ENCODE results near the gene SIMC1. TPM values are rescaled to one million over a fixed set of nuclear protein-coding genes. Genes with fewer than 3 reads are reported as not detected.
"Not testable (repeated sequence)": the region's sequence is repeated elsewhere in the genome, so short reads cannot be mapped to it uniquely, and the experiment has no call there.

Gene SIMC1
- total RNA-seq, 1 donor from 2014 or later, result 17.4 TPM

DNA sequence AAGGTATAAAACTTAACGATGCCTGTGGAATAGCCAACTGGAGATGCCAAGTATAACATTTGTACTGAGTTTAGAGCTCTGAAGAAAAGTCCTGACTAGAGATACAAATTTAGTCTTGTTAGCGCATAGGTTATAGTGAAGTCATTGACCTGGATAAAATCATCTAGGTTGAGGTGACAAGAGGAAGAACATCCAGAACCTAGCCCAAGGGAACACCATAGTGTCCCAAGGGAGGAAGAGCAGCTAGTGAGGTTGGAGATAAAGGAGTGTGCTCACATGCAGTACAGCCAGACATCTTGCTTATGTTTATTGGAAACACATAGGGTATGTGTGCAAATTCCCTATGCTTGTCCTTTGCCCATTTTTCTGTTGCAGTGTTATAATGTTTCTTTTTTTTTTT is 6.1 kb downstream of the SIMC1 start:
- H3K36me3 ChIP-seq; H3K4me3 ChIP-seq; H3K27me3 ChIP-seq; H3K9me3 ChIP-seq; H3K4me1 ChIP-seq; intact Hi-C loops (cut with DNase I); H3K27ac ChIP-seq; DNase-seq (ENCODE audit: extremely low spot score in 2 of 2): not testable (repeated sequence)

DNA sequence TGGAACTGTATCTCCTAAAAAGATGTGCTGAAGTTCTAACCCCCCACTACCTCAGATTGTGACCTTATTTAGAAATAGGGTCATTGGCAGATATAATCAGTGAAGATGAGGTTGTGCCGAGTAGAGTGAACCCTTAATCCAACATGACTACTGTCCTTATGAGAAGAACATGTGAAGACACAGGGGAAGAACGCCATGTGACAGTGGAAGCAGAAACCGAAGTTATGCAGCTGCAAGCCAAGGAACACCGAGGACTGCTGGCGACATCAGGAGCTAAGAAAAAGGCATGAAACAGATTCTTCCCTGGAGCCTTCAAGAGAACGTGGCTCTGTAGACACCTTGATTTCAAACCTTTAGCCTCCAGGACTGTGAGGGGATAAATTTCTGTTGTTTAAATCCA is 6.8 kb downstream of the SIMC1 start:
- H3K4me3 ChIP-seq; H3K27ac ChIP-seq; H3K4me1 ChIP-seq; H3K27me3 ChIP-seq; intact Hi-C loops (cut with DNase I); H3K9me3 ChIP-seq; H3K36me3 ChIP-seq; DNase-seq (ENCODE audit: extremely low spot score in 2 of 2): not testable (repeated sequence)

DNA sequence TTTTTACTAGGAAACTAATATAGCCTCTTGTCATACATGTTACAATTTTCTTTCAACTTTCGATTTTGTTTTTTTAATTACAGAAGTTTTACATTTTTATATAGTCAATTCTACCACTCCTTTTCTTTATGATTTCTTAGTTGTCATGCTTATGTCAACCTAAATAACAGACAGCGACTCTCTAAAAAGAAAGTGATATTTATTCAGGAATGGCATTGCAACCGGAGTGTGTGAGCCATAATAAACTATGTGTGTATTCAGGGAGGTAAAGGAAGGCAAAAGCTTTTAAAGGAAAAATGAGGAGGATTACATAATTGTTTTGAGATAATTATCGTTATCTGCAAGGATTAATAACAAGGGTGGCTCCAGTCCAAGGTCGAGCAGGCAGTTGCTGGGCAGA is 7.3 kb downstream of the SIMC1 start:
- H3K27me3 ChIP-seq; H3K27ac ChIP-seq; H3K36me3 ChIP-seq; intact Hi-C loops (cut with DNase I); H3K4me1 ChIP-seq; H3K9me3 ChIP-seq; DNase-seq (ENCODE audit: extremely low spot score in 2 of 2); H3K4me3 ChIP-seq: not testable (repeated sequence)

DNA sequence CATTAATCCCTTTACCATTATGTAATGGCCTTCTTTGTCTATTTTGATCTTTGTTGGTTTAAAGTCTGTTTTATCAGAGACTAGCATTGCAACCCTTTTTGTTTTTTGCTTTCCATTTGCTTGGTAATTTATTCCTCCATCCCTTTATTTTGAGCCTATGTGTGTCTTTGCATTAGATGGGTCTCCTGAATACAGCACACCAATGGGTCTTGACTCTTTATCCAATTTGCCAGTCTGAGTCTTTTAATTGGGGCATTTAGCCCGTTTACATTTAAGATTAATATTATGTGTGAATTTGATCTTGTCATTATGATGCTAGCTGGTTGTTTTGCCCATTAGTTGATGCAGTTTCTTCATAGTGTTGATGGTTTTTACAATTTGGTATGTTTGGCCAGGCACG is 12.5 kb downstream of the SIMC1 start:
- H3K4me1 ChIP-seq; H3K4me3 ChIP-seq; H3K27ac ChIP-seq; H3K27me3 ChIP-seq; H3K36me3 ChIP-seq; DNase-seq (ENCODE audit: extremely low spot score in 2 of 2); H3K9me3 ChIP-seq; intact Hi-C loops (cut with DNase I): not testable (repeated sequence)

DNA sequence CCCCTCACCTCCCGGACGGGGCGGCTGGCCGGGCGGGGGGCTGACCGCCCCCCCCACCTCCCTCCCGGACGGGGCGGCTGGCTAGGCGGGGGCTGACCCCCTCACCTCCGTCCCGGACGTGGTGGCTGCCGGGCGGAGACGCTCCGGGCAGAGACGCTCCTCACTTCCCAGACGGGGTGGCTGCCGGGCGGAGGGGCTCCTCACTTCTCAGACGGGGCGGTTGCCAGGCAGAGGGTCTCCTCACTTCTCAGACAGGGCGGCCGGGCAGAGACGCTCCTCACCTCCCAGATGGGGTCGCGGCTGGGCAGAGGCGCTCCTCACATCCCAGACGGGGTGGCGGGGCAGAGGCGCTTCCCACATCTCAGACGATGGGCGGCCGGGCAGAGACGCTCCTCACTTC is 13.9 kb downstream of the SIMC1 start:
- H3K27ac ChIP-seq; intact Hi-C loops (cut with DNase I); H3K27me3 ChIP-seq; H3K4me3 ChIP-seq; H3K36me3 ChIP-seq; DNase-seq (ENCODE audit: extremely low spot score in 2 of 2); H3K9me3 ChIP-seq; H3K4me1 ChIP-seq: not testable (repeated sequence)

DNA sequence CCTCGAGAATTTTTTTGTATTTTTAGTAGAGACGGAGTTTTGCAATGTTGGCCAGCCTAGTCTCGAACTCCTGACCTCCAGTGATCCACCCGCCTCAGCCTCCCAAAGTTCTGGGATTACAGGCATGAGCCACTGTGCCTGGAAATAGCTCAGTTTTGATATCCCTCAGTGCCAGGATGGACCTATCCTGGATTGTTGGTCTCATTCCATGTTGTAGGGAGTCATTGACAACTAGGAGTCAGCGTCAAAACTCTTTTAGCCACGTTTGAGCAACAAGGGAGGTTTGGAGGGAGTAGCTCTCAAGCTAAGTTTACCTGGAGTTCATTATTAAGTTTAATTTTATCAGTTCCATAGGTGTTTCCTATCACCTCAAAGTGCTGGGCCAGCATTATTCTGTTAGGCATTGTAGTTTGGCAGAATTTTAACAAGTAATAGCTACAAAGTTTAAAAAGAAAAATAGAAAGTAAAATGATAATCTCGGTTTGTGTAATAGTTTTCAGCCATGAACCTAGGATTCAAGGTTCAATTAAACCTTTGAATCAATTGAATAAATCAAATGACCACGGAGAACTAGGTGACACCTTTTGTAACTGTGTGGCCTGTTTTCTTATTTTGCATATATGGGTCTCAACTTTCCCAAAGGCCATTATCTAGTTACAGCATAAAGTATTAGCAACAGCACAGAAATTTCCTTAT is 15.3 kb downstream of the SIMC1 start:
- H3K4me1 ChIP-seq; H3K27me3 ChIP-seq; H3K9me3 ChIP-seq; H3K4me3 ChIP-seq; intact Hi-C loops (cut with DNase I); H3K27ac ChIP-seq; H3K36me3 ChIP-seq; DNase-seq (ENCODE audit: extremely low spot score in 2 of 2): not testable (repeated sequence)

DNA sequence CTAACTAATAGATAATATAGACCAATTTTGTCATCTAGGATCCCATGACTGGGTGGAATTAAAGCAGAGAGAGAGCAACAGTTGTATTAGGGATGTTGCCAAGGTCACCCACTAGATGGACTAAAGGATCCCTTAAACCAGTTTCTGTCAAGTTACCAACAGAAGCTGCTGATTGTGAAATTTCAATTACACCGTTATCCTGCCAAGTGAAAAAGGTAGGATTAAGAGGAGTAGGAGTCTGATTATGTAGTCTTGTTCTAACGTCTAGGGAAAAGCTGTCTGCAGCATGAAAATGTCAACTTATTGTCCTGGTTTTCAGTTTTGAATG is 15.8 kb downstream of the SIMC1 start:
- DNase-seq (ENCODE audit: extremely low spot score in 2 of 2); H3K36me3 ChIP-seq; H3K27me3 ChIP-seq; H3K9me3 ChIP-seq; H3K27ac ChIP-seq; H3K4me3 ChIP-seq; intact Hi-C loops (cut with DNase I); H3K4me1 ChIP-seq: not testable (repeated sequence)

DNA sequence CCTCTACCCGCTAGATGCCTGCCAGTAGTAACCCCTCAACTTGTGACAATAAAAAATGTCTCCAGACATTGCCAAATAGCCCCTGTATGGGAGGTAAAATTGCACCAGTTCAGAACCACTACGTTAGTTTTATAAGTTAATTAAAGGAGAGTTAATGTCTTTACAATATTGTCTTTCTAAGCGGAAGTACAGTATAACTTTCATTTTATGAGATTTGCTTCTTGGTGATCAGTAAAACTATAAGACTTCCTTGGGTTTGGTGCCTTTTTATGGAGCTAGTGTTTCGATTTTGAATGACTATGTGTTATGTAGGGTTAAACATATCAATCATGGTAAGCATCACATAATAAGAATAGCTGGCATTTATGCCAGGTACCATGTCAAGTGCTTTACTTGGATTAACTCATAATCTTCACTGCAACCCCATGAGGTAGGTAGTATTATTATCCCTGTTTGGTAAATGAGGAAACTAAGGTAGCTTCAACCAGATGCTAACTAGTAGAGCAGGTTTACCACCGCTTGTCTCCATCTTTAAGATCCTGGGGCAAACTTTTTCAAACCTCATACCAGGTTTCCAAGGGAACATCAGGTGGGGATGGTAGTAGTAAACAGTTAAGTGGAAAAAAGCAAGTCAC is 19.8 kb downstream of the SIMC1 start:
- DNase-seq (ENCODE audit: extremely low spot score in 2 of 2); H3K36me3 ChIP-seq; intact Hi-C loops (cut with DNase I); H3K9me3 ChIP-seq; H3K4me3 ChIP-seq; H3K27me3 ChIP-seq; H3K4me1 ChIP-seq; H3K27ac ChIP-seq: not testable (repeated sequence)

DNA sequence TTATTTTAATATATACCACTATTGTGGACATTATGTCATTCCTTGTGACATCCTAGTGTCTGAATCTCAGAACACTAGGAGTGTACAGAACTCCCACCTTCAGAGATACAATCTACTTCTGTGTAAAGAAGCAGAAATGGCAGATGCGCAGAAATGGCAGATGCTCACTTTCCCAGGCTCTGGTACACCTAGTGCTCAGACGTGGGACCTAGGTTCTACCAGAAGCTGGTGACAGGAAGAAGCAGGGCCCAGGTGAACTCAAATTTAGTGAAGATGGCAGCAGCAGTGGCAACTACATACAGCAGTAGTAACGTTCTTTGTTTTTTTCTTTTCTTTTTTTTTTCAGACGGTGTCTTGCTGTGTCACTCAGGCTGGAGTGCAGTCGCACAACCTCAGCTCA is 22.5 kb downstream of the SIMC1 start:
- H3K4me3 ChIP-seq; intact Hi-C loops (cut with DNase I); H3K27me3 ChIP-seq; H3K4me1 ChIP-seq; H3K9me3 ChIP-seq; DNase-seq (ENCODE audit: extremely low spot score in 2 of 2); H3K27ac ChIP-seq; H3K36me3 ChIP-seq: not testable (repeated sequence)

DNA sequence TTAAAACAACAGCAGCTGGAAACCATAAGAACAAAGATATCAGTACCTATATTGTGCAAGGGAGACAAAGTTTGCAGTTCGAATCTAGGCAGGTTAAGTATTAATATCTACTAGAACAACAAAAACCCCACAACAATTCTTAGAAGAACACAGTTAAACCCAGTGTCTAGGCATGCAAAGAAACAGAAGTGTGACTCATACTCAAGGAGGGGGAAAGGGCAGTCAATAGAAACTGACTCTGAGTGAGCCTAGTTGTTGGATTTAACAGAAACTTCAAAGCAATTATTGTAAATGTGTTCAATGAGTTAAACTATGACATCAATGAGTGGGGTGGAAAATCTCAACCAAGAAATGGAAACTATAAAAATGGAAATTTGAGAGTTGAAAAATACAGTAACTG is 28.2 kb downstream of the SIMC1 start:
- H3K36me3 ChIP-seq; H3K4me3 ChIP-seq; H3K4me1 ChIP-seq; intact Hi-C loops (cut with DNase I); H3K9me3 ChIP-seq; H3K27ac ChIP-seq; H3K27me3 ChIP-seq; DNase-seq (ENCODE audit: extremely low spot score in 2 of 2): not testable (repeated sequence)

DNA sequence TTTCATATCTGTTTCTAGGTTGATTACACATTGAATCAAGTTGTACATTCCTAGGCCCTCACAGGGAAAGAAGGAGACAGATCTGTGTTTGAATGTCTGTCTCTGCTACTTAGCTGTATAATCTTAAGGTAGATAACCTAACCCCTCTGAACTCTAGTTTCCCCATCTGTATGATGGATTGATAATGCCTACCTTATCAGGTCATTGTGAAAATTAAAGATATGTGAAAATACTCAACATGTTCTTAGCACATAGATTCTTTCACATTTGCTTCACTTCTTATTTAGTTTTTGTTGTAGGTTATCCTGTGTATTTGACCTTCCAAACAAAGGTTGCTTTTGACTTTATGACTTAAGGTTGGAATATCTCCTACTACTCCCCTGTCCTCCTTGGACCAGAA is 50.8 kb downstream of the SIMC1 start:
- intact Hi-C loops (cut with DNase I); H3K27me3 ChIP-seq; H3K27ac ChIP-seq; H3K9me3 ChIP-seq; H3K4me3 ChIP-seq; DNase-seq (ENCODE audit: extremely low spot score in 2 of 2); H3K36me3 ChIP-seq; H3K4me1 ChIP-seq: not testable (repeated sequence)

DNA sequence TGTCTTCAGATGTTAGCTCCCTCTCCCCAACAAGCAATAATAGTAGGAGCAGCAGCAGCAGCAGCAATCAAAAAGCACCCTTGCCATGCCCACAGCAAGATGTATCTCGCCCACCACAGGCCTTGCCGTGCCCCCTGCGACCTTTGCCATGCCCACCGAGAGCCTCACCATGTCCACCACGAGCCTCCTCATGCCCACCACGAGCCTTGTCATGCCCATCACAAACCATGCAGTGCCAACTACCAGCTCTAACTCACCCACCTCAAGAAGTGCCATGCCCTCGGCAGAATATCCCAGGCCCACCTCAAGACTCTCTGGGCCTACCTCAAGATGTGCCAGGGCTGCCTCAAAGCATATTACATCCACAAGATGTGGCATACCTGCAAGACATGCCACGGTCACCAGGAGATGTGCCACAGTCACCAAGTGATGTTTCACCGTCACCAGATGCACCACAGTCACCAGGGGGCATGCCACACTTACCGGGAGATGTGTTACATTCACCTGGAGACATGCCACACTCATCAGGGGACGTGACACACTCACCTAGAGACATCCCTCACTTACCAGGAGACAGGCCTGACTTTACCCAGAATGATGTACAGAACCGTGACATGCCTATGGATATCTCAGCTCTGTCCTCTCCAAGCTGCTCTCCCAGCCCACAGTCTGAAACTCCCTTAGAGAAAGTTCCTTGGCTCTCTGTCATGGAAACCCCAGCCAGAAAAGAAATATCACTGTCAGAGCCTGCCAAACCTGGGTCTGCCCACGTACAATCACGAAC is 52.0 kb downstream of the SIMC1 start:
- H3K36me3 ChIP-seq; H3K4me3 ChIP-seq; H3K9me3 ChIP-seq; intact Hi-C loops (cut with DNase I); H3K4me1 ChIP-seq; H3K27me3 ChIP-seq; DNase-seq (ENCODE audit: extremely low spot score in 2 of 2); H3K27ac ChIP-seq: not testable (repeated sequence)

DNA sequence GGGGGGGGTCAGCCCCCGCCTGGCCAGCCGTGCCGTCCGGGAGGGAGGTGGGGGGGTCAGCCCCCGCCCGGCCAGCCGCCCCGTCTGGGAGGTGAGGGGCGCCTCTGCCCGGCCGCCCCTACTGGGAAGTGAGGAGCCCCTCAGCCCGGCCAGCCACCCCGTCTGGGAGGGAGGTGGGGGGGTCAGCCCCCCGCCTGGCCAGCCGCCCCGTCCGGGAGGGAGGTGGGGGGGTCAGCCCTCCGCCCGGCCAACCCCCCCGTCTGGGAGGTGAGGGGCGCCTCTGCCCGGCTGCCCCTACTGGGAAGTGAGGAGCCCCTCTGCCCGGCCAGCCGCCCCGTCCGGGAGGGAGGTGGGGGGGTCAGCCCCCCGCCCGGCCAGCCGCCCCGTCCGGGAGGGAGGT is 67.1 kb downstream of the SIMC1 start:
- H3K27me3 ChIP-seq; H3K4me3 ChIP-seq; H3K9me3 ChIP-seq; H3K36me3 ChIP-seq; H3K27ac ChIP-seq; H3K4me1 ChIP-seq; intact Hi-C loops (cut with DNase I); DNase-seq (ENCODE audit: extremely low spot score in 2 of 2): not testable (repeated sequence)

Data from vagina (tissue), 2 donors.